ELR (cell line): ENCODE data around the gene PPP2R5A.

ENCODE experiments used
- DNase-seq: peaks from one replicate; pipeline ENCODE4 v3.0.0-alpha.2; 2015; ENCODE audit warnings: low read depth

PPP2R5A gene

GRCh38 chr1:212284744-212285684 is at the start of gene PPP2R5A:
Gene PPP2R5A, plus strand, starts transcription at chr1:212285410. Its CDS starts 701 bp downstream, at chr1:212286111.
- peak; percentile 98 for DNase-seq

DNA sequence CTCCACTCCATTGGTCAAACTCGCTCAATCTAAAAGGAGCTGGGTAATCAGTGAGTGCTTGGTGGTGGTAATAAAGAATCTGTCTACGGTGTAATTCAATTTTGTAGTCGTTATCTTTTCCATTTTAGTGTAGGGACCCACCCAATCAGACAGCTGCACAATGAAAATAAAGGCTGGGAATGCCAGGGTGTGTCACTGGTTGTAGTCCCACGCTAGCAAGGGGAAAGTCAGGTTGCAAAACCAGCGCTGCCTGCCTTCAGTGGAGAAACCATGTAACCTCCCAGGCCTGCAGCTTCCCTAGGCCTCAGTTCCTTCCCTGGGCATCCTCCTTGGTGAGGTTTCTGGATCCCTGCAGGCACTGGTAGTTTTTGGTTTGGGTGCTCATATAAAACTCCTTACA is 49.4 kb upstream of the PPP2R5A start:
- DNase-seq, result no peak

DNA sequence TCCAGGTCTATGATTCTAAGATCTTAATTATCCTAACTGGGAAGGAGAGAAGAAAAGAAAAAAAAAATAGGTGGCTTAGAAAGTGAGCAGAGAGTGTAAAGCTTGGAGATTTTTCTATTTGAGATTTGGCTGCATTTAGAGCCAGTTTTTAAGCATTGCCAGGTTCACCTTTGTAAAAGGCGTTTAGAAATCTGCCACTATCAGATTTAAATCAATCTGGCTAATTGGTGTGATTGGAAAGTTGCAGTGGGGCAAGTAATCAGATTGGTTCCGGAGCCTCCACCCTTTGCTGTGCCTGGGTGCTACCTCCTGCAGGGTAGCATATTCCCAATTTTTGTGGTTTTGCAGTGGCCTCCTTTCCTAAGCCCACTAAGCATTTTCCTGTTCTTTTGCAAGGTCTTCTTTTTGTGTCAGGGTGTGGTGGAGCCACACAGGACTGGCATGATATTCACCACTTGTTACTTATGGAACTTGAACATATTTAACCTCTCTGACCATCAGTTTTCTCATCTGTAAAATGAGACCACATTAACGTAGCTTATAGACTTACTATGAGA is 48.5 kb upstream of the PPP2R5A start:
- no peak for DNase-seq

DNA sequence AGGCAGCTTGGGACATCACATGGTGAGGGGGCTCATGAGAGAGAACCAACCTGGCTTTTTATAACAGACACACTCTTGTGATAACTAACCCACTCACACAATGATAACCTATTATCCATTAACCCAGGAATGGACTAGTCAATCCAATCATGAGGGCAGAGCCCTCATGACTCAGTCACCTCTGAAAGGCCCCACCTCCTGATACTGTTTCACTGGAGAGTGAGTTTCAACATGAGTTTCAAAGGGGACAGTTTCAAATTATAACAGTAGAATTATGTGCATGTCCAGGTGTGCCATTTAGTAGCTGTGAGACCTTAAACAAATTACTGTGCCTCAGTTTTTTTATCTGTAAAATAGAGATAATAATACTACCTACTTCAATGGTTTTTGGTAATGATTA is 47.6 kb upstream of the PPP2R5A start:
- DNase-seq, result peak; percentile 32

GRCh38 chr1:212238552-212238951 is 46.7 kb upstream of the PPP2R5A start:
- DNase-seq, result no peak

DNA sequence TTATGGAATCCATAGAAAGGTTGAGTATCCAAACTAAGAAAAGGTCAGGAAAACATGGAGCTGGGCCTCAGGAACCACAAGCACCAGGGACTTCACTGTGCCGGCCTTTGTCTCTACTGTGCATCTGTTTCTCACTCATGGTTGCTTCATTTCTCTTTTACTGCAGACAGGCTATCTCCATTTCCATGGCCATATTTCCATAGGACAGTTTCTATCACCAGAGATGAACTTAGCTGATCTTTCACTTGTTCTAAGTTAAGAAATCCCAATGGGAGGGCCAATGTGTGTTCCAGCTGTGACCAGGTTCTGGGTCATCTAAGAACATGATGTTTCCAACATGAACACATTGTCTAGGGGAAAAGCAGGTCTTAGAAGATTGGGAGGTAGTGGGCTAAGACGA is 43.7 kb upstream of the PPP2R5A start:
- no peak for DNase-seq

DNA sequence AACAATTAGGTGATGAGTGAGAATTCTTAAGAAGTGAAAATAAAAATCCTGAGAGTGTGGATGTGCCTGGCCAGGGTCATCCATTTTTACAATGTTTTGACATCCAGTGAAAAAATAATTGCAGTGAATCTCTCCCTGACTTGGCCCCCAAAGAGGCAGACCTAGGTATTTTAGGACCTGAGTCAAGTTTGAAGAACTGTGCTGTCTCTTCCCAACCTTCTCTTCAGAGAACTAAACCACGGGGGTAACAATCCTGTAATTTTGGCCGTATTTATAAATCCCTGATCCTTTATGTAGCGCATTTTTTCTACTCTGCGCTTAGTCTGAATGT is 43.3 kb upstream of the PPP2R5A start:
- DNase-seq, result no peak

GRCh38 chr1:212242288-212242984 is 42.8 kb upstream of the PPP2R5A start:
- DNase-seq, result no peak

DNA sequence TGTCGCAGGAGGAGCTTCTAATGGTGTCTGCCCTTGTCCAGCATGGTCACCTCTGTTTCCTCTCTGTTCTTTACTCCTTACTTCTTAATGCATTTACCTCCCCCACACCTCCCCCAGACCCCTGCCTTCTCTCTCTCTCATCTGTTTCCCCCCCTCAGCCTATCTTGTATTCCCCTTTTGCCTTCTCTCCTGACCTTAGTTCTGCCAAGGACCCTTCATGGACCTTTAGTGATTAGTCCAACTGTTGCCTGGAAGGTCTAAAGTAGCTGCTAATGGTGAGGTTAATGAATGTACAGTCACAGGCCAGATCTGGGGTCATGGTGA is 42.3 kb upstream of the PPP2R5A start:
- DNase-seq, result no peak

DNA sequence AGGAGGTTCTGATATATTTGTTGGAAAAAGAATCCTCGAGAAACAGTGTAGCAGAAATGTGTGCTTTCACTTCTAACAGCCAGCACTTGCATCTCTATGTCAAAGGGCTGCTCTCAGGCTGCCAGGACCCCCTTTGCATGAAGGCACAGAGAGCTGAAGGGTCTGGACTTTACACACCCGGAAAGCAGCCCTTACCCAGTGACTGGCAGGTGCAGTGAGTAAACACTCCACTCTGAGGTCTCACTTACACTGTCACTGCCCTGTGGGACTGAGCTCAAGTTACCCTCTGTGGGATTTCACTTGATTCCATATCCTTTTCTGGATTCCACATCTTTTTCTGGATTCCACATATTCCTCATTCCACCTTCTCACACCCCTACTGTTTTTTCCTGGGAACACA is 40.8 kb upstream of the PPP2R5A start:
- no peak for DNase-seq

DNA sequence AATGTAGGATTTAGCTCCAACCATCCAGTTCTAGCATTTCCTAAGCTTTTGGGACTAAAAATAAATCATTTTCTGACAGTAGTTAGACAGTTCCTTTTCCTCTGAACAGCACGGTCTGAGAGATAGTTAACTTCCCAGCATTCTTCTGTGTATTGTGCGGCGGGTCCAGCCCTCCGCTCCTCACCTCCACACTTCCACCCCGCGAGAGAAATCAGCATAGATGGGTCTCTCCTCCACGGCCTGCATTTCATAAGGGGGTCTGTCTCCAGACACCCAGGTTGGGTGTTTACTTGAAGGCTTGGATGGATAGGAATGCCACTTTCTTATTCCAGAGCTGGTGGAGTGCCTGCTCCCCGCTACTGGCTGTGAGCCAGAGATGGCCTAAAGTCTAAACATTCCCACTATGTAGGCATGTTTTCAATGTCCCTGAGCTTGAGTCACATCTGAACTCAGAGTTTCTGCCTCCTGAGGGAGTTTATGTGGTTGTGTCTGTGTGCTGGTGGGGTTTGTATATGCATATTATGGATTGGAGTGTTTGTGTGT is 38.0 kb upstream of the PPP2R5A start:
- DNase-seq, result peak; percentile 52

DNA sequence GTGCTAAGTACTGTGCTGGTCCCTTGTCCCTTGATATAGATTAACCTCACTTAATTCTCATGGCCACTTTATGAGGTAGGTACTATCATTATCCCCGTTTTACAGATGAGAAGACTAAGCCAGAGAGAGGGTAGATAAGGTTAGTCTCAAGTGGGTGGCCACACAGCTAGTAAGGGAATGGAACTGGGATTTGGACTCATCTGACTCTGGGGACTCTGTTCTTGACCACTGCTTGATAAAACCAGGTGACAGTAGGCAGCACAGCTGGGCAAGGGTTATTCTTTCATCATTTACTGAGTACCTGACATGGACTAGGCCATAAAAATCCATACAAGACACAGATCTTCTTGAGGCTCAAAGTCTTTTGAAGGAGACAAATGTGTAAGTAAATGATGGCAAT is 37.2 kb upstream of the PPP2R5A start:
- no peak for DNase-seq

DNA sequence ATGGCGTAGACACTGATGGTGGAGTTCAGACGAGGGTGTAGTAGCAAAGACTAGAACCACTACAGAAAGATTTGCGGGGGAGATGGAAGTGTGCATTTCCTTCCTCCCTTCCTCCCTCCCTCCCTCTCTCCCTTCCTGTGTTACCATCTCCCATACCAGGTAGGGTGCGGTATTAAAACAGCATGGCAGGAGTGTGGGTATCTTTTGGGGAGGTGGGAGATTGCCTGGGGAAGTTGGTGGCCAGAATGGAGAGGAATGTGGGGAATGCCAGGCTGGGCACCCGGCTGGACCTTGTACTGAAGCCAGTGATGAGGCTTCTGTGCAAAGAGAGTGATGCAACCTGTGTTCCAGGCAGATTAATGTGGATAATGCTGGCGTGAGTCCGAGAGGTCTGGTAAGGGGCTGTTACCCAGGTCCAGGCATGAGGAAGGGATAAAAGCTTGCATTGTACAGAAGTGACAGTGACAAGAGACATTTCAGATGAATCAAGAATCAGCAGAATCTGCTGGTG is 30.3 kb upstream of the PPP2R5A start:
- no peak for DNase-seq

- no peak for DNase-seq
Observed at GRCh38 chr1:212255705-212256307, 29.4 kb upstream of the PPP2R5A start.

GRCh38 chr1:212256369-212256768 is 28.8 kb upstream of the PPP2R5A start:
- DNase-seq, result no peak

GRCh38 chr1:212257157-212257556 is 28.1 kb upstream of the PPP2R5A start:
- no peak for DNase-seq

- DNase-seq, result no peak
Observed at GRCh38 chr1:212259693-212260480, 25.3 kb upstream of the PPP2R5A start.

- no peak for DNase-seq
Observed at GRCh38 chr1:212260557-212261355, 24.5 kb upstream of the PPP2R5A start.

- no peak for DNase-seq
Observed at GRCh38 chr1:212261361-212261929, 23.8 kb upstream of the PPP2R5A start.

DNA sequence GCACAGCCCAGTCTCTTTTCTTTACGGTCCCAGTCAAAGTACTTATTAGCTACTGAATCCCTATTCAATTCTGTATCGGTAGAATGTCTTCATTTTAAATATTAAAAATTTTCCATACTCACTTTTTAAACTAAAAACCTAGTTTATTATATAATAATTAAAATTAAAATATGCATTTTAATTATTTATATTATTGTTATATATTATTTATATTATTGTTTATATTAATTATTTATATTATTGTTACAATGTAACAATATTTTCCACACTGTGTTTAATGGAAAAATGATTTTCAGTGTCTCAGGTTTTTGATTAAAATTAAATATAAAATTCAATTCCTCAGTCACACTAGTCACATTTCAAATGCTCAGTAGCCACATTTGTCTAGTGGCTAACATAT is 18.2 kb upstream of the PPP2R5A start:
- no peak for DNase-seq
